Endothelial cell of umbilical vein (primary cell): ENCODE results near the gene SMCO4. TPM values are rescaled to one million over a fixed set of nuclear protein-coding genes. Genes with fewer than 3 reads are reported as not detected.
"Not testable (repeated sequence)": the region's sequence is repeated elsewhere in the genome, so short reads cannot be mapped to it uniquely, and the experiment has no call there.

ENCODE experiments used
- BruUV-seq: library from RNA; stranded (reverse); fragments of 400-500 nt; replicated peaks from 2 replicates; lab custom pipeline; 2021; lab: Mats Ljungman, UMichigan
- CTCF ChIA-PET: fragments of 300-600, 350-600 bp; sonication (Branson Sonifier 250); formaldehyde crosslinking; loops from one replicate; lab custom pipeline; 2021; ENCODE audit warnings: antibody characterized with exemption, inconsistent platforms; lab: Charles Lee
- POLR2A ChIA-PET: fragments of 300-600, 350-600 bp; sonication (Branson Sonifier 250); formaldehyde crosslinking; loops from one replicate; lab custom pipeline; 2021; ENCODE audit warnings: antibody characterized with exemption, inconsistent platforms; lab: Charles Lee
- DNase-seq: peaks from one replicate; pipeline ENCODE4 v3.0.0-alpha.2; 2011; ENCODE audit warnings: low read depth, low spot score
- FAIRE-seq: peaks from 2 replicates; lab custom pipeline; 2011; peaks lifted over from hg19 to GRCh38; lab: Jason Lieb, UNC
- H2AFZ ChIP-seq: 2 replicates; pipeline ENCODE4 v1.6.0; 2012; ENCODE audit warnings: low read depth, low read length, control low read depth, inconsistent platforms
- H3K27ac ChIP-seq: 2 replicates; pipeline ENCODE4 v1.5.1; 2011; ENCODE audit warnings: low read depth, mild to moderate bottlenecking, control low read depth, low read length, moderate library complexity; ENCODE audit not compliant: insufficient read depth
- H3K27me3 ChIP-seq, 2 experiments: 2 replicates each; pipeline versions ENCODE4 v1.6.0 to v1.6.1; 2011; ENCODE audit warnings: low read length in 2 of 2, mixed read lengths in 1 of 2; ENCODE audit not compliant: control insufficient read depth in 2 of 2, insufficient read depth in 2 of 2
- H3K36me3 ChIP-seq, 2 experiments: 2 replicates in 1 of 2; 3 replicates in 1 of 2; pipeline ENCODE4 v1.5.1; 2011; ENCODE audit warnings: low read length in 2 of 2, mild to moderate bottlenecking in 1 of 2, moderate library complexity in 1 of 2; ENCODE audit not compliant: control insufficient read depth in 2 of 2, insufficient read depth in 2 of 2; ENCODE audit errors: extremely low read depth in 1 of 2
- H3K4me1 ChIP-seq: 3 replicates; pipeline ENCODE4 v1.5.1; 2011; ENCODE audit warnings: mild to moderate bottlenecking, low read length; ENCODE audit not compliant: control insufficient read depth, insufficient read depth; ENCODE audit errors: extremely low read depth
- H3K4me2 ChIP-seq: 2 replicates; pipeline ENCODE4 v1.6.1; 2011; ENCODE audit warnings: low read length, control low read depth, mixed read lengths; ENCODE audit not compliant: insufficient read depth
- H3K4me3 ChIP-seq, 3 experiments: fragments of 200-600 bp in 1 of 3; sonication (generic), shearing (Covaris generic) in 1 of 3; replicated peaks in 1 of 3; 2 replicates each; pipeline ENCODE4 v1.5.1; 2011 to 2016; ENCODE audit warnings: control low read depth in 3 of 3, low read length in 3 of 3, mild to moderate bottlenecking in 2 of 3, inconsistent platforms in 1 of 3, low read depth in 1 of 3, moderate library complexity in 1 of 3; ENCODE audit not compliant: insufficient read depth in 1 of 3
- H3K79me2 ChIP-seq: 2 replicates; pipeline ENCODE4 v1.6.0; 2012; ENCODE audit warnings: low read length, inconsistent platforms; ENCODE audit not compliant: control insufficient read depth, insufficient read depth
- H3K9ac ChIP-seq: replicated peaks from 2 replicates; pipeline ENCODE3; 2011; ENCODE audit warnings: low read length, control low read depth; ENCODE audit not compliant: insufficient read depth; ENCODE audit errors: extremely low read depth
- H3K9me1 ChIP-seq: replicated peaks from 3 replicates; pipeline ENCODE4 v1.6.0; 2011; ENCODE audit warnings: mild to moderate bottlenecking, low read length; ENCODE audit not compliant: control insufficient read depth, insufficient read depth; ENCODE audit errors: extremely low read depth
- H3K9me3 ChIP-seq: replicated peaks from 2 replicates; pipeline ENCODE4 v1.5.1; 2012; ENCODE audit warnings: low read length, inconsistent platforms; ENCODE audit not compliant: control insufficient read depth, insufficient read depth
- H4K20me1 ChIP-seq: replicated peaks from 2 replicates; pipeline ENCODE3; 2011; ENCODE audit warnings: mild to moderate bottlenecking, low read length; ENCODE audit not compliant: control insufficient read depth, insufficient read depth; ENCODE audit errors: extremely low read depth
- MAX ChIP-seq: IDR thresholded peaks from 2 replicates; pipeline ENCODE4 v1.6.1; 2011; ENCODE audit not compliant: insufficient read depth, insufficient read length
- POLR2A ChIP-seq: IDR thresholded peaks from 2 replicates; pipeline ENCODE4 v1.6.1; 2012; ENCODE audit warnings: low read depth, mild to moderate bottlenecking, control low read depth, low read length
- dilution Hi-C: fragments of 300-500 bp; cut with MboI; formaldehyde crosslinking; loops from one replicate; pipeline ENCODE4 v1.15.0; 2019; ENCODE audit warnings: low sequenced_read_pairs; ENCODE audit not compliant: extremely low pct_ligation_motif_present
- intact Hi-C: fragments of 100-400 bp; cut with micrococcal nuclease; formaldehyde crosslinking; loops from one replicate; pipeline ENCODE4 v1.10.0; 2022
- polyA plus RNA-seq, 4 experiments: library from polyadenylated mRNA; depleted of rRNA in 3 of 4; stranded (reverse) in 3 of 4; unstranded in 1 of 4; fragments of >200 nt; gene quantifications; 2 replicates each; pipeline versions ENCODE4 v1.2.1 to v1.2.3, GENCODE V29; 2011 to 2012; ENCODE audit warnings: missing spikeins in 1 of 4
- total RNA-seq: library from RNA; stranded (reverse); gene quantifications from 2 replicates; pipeline ENCODE4 v1.2.3, GENCODE V29; 2021

Gene SMCO4
- total and polyA plus RNA-seq, 2 donors (not counting 3 experiments of a cell fraction or from before 2014, with no cell fraction given), result 14.0 to 21.3 TPM

GRCh38 chr11:93587858-93588581, 44.8 kb upstream of the SMCO4 start:
- no peak overlapping the region for H3K27ac ChIP-seq
- no peak overlapping the region for H3K4me3 ChIP-seq
- H3K9ac ChIP-seq, result no peak overlapping the region
- H3K4me2 ChIP-seq, result no peak overlapping the region
- no TSS peak for BruUV-seq
- FAIRE-seq (no peak), DNase-seq (no peak)
- H4K20me1 ChIP-seq, result no peaks in the 10 kb centered on the region
- H3K9me1 ChIP-seq, result no peaks in the 10 kb centered on the region
- intact Hi-C loops, result no loop called here
- H3K4me1 ChIP-seq, result no peaks in the 10 kb centered on the region
- POLR2A ChIA-PET, result no interaction called here
- no peaks in the 10 kb centered on the region for H3K79me2 ChIP-seq
- H3K9me3 ChIP-seq, result no peaks in the 10 kb centered on the region
- CTCF ChIA-PET, result no interaction called here
- dilution Hi-C loops, result no loop called here
- no peaks in the 10 kb centered on the region for H3K27me3 ChIP-seq
- TF ChIP-seq POLR2A (no peak), MAX (no peak)
- no peak overlapping the region for H2AFZ ChIP-seq
- H3K36me3 ChIP-seq, result no peaks in the 10 kb centered on the region

- POLR2A ChIA-PET, CTCF ChIA-PET, intact Hi-C loops, H3K4me3 ChIP-seq, FAIRE-seq, H3K9me3 ChIP-seq, BruUV-seq, H3K36me3 ChIP-seq, H3K9me1 ChIP-seq, dilution Hi-C loops, H3K27ac ChIP-seq, H3K4me1 ChIP-seq, H3K79me2 ChIP-seq, DNase-seq, H3K4me2 ChIP-seq, H3K27me3 ChIP-seq, H3K9ac ChIP-seq, H4K20me1 ChIP-seq, H2AFZ ChIP-seq: not testable (repeated sequence)
These were observed 44.2 kb upstream of the SMCO4 start for GRCh38 chr11:93587425-93587824.
